HEK293 (cell line): ENCODE results near the gene CCDC78.

Source experiments
- CTCF ChIA-PET: fragments of 350-600 bp; formaldehyde crosslinking; extraction: SDS; loops from one replicate; lab custom pipeline; 2021; ENCODE audit warnings: antibody characterized with exemption; lab: Yijun Ruan, JAX
- POLR2A ChIA-PET: fragments of 300-600 bp; formaldehyde crosslinking; extraction: SDS; loops from one replicate; lab custom pipeline; 2020; ENCODE audit warnings: antibody characterized with exemption, inconsistent platforms; lab: Yijun Ruan, JAX
- H3K27ac ChIP-seq: fragments of 200-500 bp; sonication (Bioruptor generic); 2 replicates; pipeline ENCODE4 v1.5.1; 2014; ENCODE audit warnings: low read depth, low read length, control low read depth, inconsistent platforms; ENCODE audit errors: extremely low read depth
- H3K36me3 ChIP-seq, 2 experiments: fragments of 200-500 bp in 1 of 2; sonication (Bioruptor generic) in 1 of 2; 1 replicate in 1 of 2; 2 replicates in 1 of 2; pipeline ENCODE4 v1.5.1; 2014 to 2017; ENCODE audit warnings: inconsistent platforms in 2 of 2, low read length in 2 of 2; ENCODE audit not compliant: control insufficient read depth in 2 of 2, insufficient read depth in 1 of 2
- H3K4me1 ChIP-seq: fragments of 200-500 bp; sonication (Bioruptor generic); 2 replicates; pipeline ENCODE4 v1.5.1; 2014; ENCODE audit warnings: mild to moderate bottlenecking, low read length, inconsistent platforms; ENCODE audit not compliant: control insufficient read depth, insufficient read depth
- H3K4me3 ChIP-seq: 2 replicates; pipeline ENCODE4 v1.5.1; 2011; ENCODE audit warnings: low read depth, mild to moderate bottlenecking, control low read depth, low read length, moderate library complexity
- H3K9me3 ChIP-seq: fragments of 200-500 bp; sonication (Bioruptor generic); 2 replicates; pipeline ENCODE4 v1.5.1; 2014; ENCODE audit warnings: low read depth, low read length, inconsistent platforms; ENCODE audit not compliant: control insufficient read depth, insufficient read depth
- FEZF1 ChIP-seq: fragments of 450-650 bp; formaldehyde crosslinking; IDR thresholded peaks from 2 replicates; pipeline ENCODE4 v1.5.1; 2016; ENCODE audit warnings: missing biosample characterization, missing genetic modification characterization
- KLF1 ChIP-seq: fragments of 450-650 bp; formaldehyde crosslinking; IDR thresholded peaks from 2 replicates; pipeline ENCODE4 v1.5.1; 2016; ENCODE audit warnings: missing biosample characterization, missing genetic modification characterization
- OVOL3 ChIP-seq: fragments of 450-650 bp; formaldehyde crosslinking; IDR thresholded peaks from 2 replicates; pipeline ENCODE4 v1.5.1; 2016; ENCODE audit warnings: missing biosample characterization, missing genetic modification characterization
- PRDM2 ChIP-seq: fragments of 450-650 bp; formaldehyde crosslinking; IDR thresholded peaks from 2 replicates; pipeline ENCODE4 v1.5.1; 2016; ENCODE audit warnings: missing biosample characterization, missing genetic modification characterization, borderline replicate concordance
- SP3 ChIP-seq: fragments of 450-650 bp; formaldehyde crosslinking; IDR thresholded peaks from 2 replicates; pipeline ENCODE4 v1.5.1; 2016; ENCODE audit warnings: missing biosample characterization, missing genetic modification characterization
- SP7 ChIP-seq: fragments of 450-650 bp; formaldehyde crosslinking; IDR thresholded peaks from 2 replicates; pipeline ENCODE4 v1.5.1; 2016; ENCODE audit warnings: missing biosample characterization, missing genetic modification characterization
- TCF7L2 ChIP-seq: IDR thresholded peaks from 2 replicates; pipeline ENCODE4 v1.6.1; 2011; ENCODE audit warnings: low read depth, mild to moderate bottlenecking, inconsistent platforms, low read length, moderate library complexity, borderline replicate concordance
- YY1 ChIP-seq: fragments of 450-650 bp; formaldehyde crosslinking; IDR thresholded peaks from 2 replicates; pipeline ENCODE4 v1.5.1; 2018; ENCODE audit warnings: missing biosample characterization, missing genetic modification characterization
- ZBTB44 ChIP-seq: fragments of 450-650 bp; IDR thresholded peaks from 2 replicates; pipeline ENCODE4 v1.5.1; 2018; ENCODE audit warnings: missing biosample characterization, mild to moderate bottlenecking, missing genetic modification characterization
- ZBTB49 ChIP-seq: fragments of 450-650 bp; formaldehyde crosslinking; IDR thresholded peaks from 2 replicates; pipeline ENCODE4 v1.5.1; 2016; ENCODE audit warnings: missing biosample characterization, missing genetic modification characterization, low read depth
- ZBTB6 ChIP-seq: fragments of 450-650 bp; formaldehyde crosslinking; IDR thresholded peaks from 2 replicates; pipeline ENCODE4 v1.5.1; 2017; ENCODE audit warnings: missing biosample characterization, missing genetic modification characterization
- ZFHX2 ChIP-seq: fragments of 450-650 bp; formaldehyde crosslinking; conservative IDR thresholded peaks from 2 replicates; pipeline ENCODE4 v1.5.1; 2016; ENCODE audit warnings: missing biosample characterization, missing genetic modification characterization
- ZNF132 ChIP-seq: fragments of 450-650 bp; formaldehyde crosslinking; IDR thresholded peaks from 2 replicates; pipeline ENCODE4 v1.5.1; 2017; ENCODE audit warnings: missing biosample characterization, missing genetic modification characterization, borderline replicate concordance
- ZNF211 ChIP-seq: fragments of 450-650 bp; formaldehyde crosslinking; IDR thresholded peaks from 2 replicates; pipeline ENCODE4 v1.5.1; 2016; ENCODE audit warnings: low read depth, missing biosample characterization, missing genetic modification characterization
- ZNF266 ChIP-seq: fragments of 450-650 bp; formaldehyde crosslinking; IDR thresholded peaks from 2 replicates; pipeline ENCODE4 v1.5.1; 2016; ENCODE audit warnings: missing biosample characterization, missing genetic modification characterization, low read depth
- ZNF311 ChIP-seq: fragments of 450-650 bp; formaldehyde crosslinking; IDR thresholded peaks from 2 replicates; pipeline ENCODE4 v1.5.1; 2017; ENCODE audit warnings: missing biosample characterization, missing genetic modification characterization, borderline replicate concordance
- ZNF354C ChIP-seq: fragments of 450-650 bp; formaldehyde crosslinking; IDR thresholded peaks from 2 replicates; pipeline ENCODE4 v1.5.1; 2016; ENCODE audit warnings: missing biosample characterization, missing genetic modification characterization, low read depth, borderline replicate concordance
- ZNF394 ChIP-seq: fragments of 450-650 bp; formaldehyde crosslinking; IDR thresholded peaks from 2 replicates; pipeline ENCODE4 v1.5.1; 2016; ENCODE audit warnings: missing biosample characterization, missing genetic modification characterization, mild to moderate bottlenecking, moderate library complexity, borderline replicate concordance
- ZNF521 ChIP-seq: fragments of 450-650 bp; formaldehyde crosslinking; IDR thresholded peaks from 2 replicates; pipeline ENCODE4 v1.5.1; 2017; ENCODE audit warnings: missing biosample characterization, mild to moderate bottlenecking, missing genetic modification characterization
- ZNF548 ChIP-seq: fragments of 450-650 bp; formaldehyde crosslinking; IDR thresholded peaks from 2 replicates; pipeline ENCODE4 v1.5.1; 2016; ENCODE audit warnings: missing biosample characterization, missing genetic modification characterization
- ZNF645 ChIP-seq: fragments of 450-650 bp; formaldehyde crosslinking; IDR thresholded peaks from 2 replicates; pipeline ENCODE4; 2016; ENCODE audit warnings: missing biosample characterization, missing genetic modification characterization
- ZNF747 ChIP-seq: fragments of 450-650 bp; formaldehyde crosslinking; IDR thresholded peaks from 2 replicates; pipeline ENCODE4 v1.5.1; 2016; ENCODE audit warnings: missing biosample characterization, missing genetic modification characterization
- ZSCAN5A ChIP-seq: fragments of 450-650 bp; formaldehyde crosslinking; IDR thresholded peaks from 2 replicates; pipeline ENCODE4 v1.5.1; 2016; ENCODE audit warnings: missing biosample characterization, missing genetic modification characterization

Gene CCDC78

GRCh38 chr16:695355-696089 is 30.7 kb downstream of the CCDC78 start:
- H3K27ac ChIP-seq = no peak overlapping the region; the same call in 1 of the 2 replicates
- H3K4me3 ChIP-seq = peak overlapping the region; percentile 25
- H3K9me3 ChIP-seq = no peaks in the 10 kb centered on the region
- ChIA-PET CTCF (interaction anchor here (0.6 to 2.0 kb wide), 5 partner anchors 9 to 287 kb away, joined by 3 to 8 read pairs (median 4); no protein-coding TSS in a partner anchor), POLR2A (interaction anchor here (0.9 to 1.9 kb wide), 13 partner anchors 9 to 111 kb away, joined by 3 to 8 read pairs (median 4); partner anchors contain the start of genes ANTKMT, JMJD8, RHBDL1 and STUB1)
- H3K36me3 ChIP-seq = no peaks in the 10 kb centered on the region
- H3K4me1 ChIP-seq = no peaks in the 10 kb centered on the region
- TF ChIP-seq KLF1 (tag by site-specific recombination) (peak; percentile 99), ZBTB49 (no peak), TCF7L2 (no peak), ZNF521 (no peak), ZNF747 (no peak), ZNF311 (tag by site-specific recombination) (no peak), PRDM2 (0 out of 2 replicates have a peak, but pooled peaks have one; percentile 73), FEZF1 (tag by site-specific recombination) (no peak), ZNF211 (tag by site-specific recombination) (no peak), ZNF132 (tag by site-specific recombination) (no peak), ZNF645 (tag by site-specific recombination) (no peak), ZNF266 (tag by site-specific recombination) (no peak), ZNF394 (no peak), SP7 (tag by site-specific recombination) (peak; percentile 58), ZSCAN5A (0 out of 2 replicates have a peak, but pooled peaks have one; percentile 40), ZBTB6 (tag by site-specific recombination) (no peak), ZNF548 (tag by site-specific recombination) (no peak), ZBTB44 (tag by site-specific recombination) (peak; percentile 95), ZNF354C (tag by site-specific recombination) (no peak), ZFHX2 (peak; percentile 55; the same call in 1 of the 2 replicates), YY1 (tag by site-specific recombination) (peak; percentile 71; the same call in 1 of the 2 replicates), OVOL3 (tag by site-specific recombination) (no peak), SP3 (tag by site-specific recombination) (0 out of 2 replicates have a peak, but pooled peaks have one; percentile 40)
